Activated T-cell treated with anti-CD3 and anti-CD28 coated beads, Interleukin-2, amount 50 U/mL, for 72 hours (primary cell): ENCODE data around the gene KLRC3. TPM values are rescaled to one million over a fixed set of nuclear protein-coding genes. Genes with fewer than 3 reads are reported as not detected.
"Not testable (repeated sequence)": the region's sequence is repeated elsewhere in the genome, so short reads cannot be mapped to it uniquely, and the experiment has no call there.

ENCODE experiments used
- ATAC-seq, 2 donors: fragments of 150-1000 bp; cut with Tn5 transposase; replicated peaks in 1 of 2; 2 replicates each; pipeline ENCODE4 v1.10.0; 2021; ENCODE audit warnings: moderate library complexity in 2 of 2, mild to moderate bottlenecking in 1 of 2
- DNase-seq, 2 donors: peaks; one replicate each; pipeline ENCODE4 v3.0.0; 2021 to 2022; ENCODE audit warnings: mixed read lengths in 1 of 2
- H3K27ac Mint-ChIP-seq: one replicate; pipeline ENCODE4 v1.8.0; 2022; ENCODE audit warnings: mild to moderate bottlenecking, moderate library complexity, mixed read lengths
- H3K27me3 Mint-ChIP-seq: one replicate; pipeline ENCODE4 v1.8.0; 2022; ENCODE audit warnings: low read depth, mixed read lengths
- H3K36me3 Mint-ChIP-seq, 2 donors: one replicate each; pipeline ENCODE4 v1.8.0; 2022; ENCODE audit warnings: mixed read lengths in 2 of 2, mild to moderate bottlenecking in 1 of 2; ENCODE audit not compliant: insufficient read depth in 2 of 2
- H3K4me1 Mint-ChIP-seq: one replicate; pipeline ENCODE4 v1.8.0; 2022; ENCODE audit warnings: low read depth, mixed read lengths
- H3K4me3 Mint-ChIP-seq, 2 donors: one replicate each; pipeline ENCODE4 v1.8.0; 2022; ENCODE audit warnings: mild to moderate bottlenecking in 2 of 2, mixed read lengths in 2 of 2, moderate library complexity in 2 of 2
- H3K9me3 Mint-ChIP-seq, 2 donors: one replicate each; pipeline ENCODE4 v1.8.0; 2022; ENCODE audit warnings: mixed read lengths in 2 of 2
- total RNA-seq, 2 donors: library from RNA; stranded (reverse); gene quantifications; one replicate each; pipeline ENCODE4 v1.2.3, GENCODE V29; 2022

KLRC3 gene
- 1 to 10 TPM; 2.5 to 2.8 TPM for total RNA-seq

DNA sequence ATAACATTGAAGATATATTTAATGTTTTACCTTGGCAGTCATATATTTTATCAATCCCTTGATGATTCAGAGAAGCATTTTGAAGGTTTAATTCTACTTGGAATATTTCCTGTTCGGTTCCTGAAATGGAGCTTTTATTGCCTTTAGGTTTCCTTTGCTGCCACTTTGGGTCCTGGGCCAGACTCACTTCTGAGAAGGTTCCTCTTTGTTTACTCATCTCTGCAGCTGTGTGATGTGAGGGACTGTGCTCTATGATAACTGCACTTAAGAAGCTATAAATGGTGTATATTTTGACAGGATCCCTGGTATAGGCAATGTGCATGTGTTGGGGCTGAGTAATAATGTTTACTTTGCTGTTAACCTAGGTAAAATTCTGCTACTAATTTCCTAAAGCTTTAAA, at the start of gene KLRC3:
KLRC3 (minus strand) TSS at position 262 of the 400 bp plus-strand sequence; CDS start at position 217, 45 bp downstream.
- not testable (repeated sequence) for H3K36me3 Mint-ChIP-seq, H3K4me1 Mint-ChIP-seq, H3K27me3 Mint-ChIP-seq, H3K9me3 Mint-ChIP-seq, DNase-seq
- peak in 1 of 2 donors; percentile 46 for ATAC-seq
- Mint-ChIP-seq H3K4me3 (peak within 1 kb of the TSS; percentile 48 to 79), H3K27ac (peak within 1 kb of the TSS; percentile 70)

DNA sequence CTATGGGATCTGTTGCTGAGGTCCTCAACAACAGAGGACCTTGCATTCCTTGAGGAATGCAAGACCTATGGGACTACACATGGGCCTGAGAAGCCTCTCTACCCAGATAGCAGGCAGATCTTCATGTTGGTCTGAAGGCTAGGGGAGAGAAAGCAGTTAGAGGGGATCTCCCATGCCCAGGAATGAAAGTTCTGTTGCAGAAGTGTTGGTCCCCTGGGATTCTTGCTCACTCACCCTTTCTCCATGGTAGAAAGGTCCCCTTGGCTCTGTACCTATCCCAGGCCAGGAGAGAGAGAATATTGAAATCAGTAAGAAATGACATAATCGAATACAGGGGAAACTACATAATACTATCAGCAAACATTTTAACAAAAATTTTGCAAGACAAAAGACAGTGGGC, 49.3 kb upstream of the KLRC3 start:
- Mint-ChIP-seq H3K9me3 (peaks cover 4 to 10% of the 10 kb centered on the region in 2 donors), H3K4me1 (no peaks in the 10 kb centered on the region), H3K27me3 (peaks cover 6% of the 10 kb centered on the region), H3K4me3 (no peak overlapping the region), H3K27ac (no peak overlapping the region), H3K36me3 (peaks cover 3 to 7% of the 10 kb centered on the region in 2 donors)
- DNase-seq (no peak), ATAC-seq (no peak)

DNA sequence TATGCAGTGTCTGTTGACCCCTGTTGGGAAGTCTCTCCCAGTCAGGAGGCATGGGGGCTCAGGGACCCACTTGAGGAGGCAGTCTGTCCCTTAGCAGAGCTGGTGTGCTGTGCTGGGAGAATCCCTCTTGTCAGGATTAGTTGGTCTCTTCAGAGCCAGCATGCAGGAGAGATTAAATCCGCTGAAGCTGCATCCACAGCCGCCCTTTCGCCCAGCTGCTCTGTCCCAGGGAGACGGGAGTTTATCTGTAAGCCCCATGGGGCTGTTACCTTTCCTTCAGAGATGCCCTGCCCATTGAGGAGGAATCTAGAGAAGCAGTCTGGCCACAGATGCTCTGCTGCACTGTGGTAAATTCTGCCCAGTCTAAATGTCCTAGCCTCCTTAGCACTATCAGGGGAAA, 45.9 kb upstream of the KLRC3 start:
- H3K4me1 Mint-ChIP-seq, result no peaks in the 10 kb centered on the region
- peaks cover 8 to 11% of the 10 kb centered on the region in 2 donors for H3K36me3 Mint-ChIP-seq
- no peak for DNase-seq
- peaks cover 7 to 10% of the 10 kb centered on the region in 2 donors for H3K9me3 Mint-ChIP-seq
- H3K4me3 Mint-ChIP-seq, result no peak overlapping the region
- ATAC-seq, result no peak
- no peak overlapping the region for H3K27ac Mint-ChIP-seq
- H3K27me3 Mint-ChIP-seq, result peaks cover 20% of the 10 kb centered on the region

GRCh38 chr12:10457760-10458159, 37.4 kb upstream of the KLRC3 start:
- no peak overlapping the region for H3K4me3 Mint-ChIP-seq
- H3K36me3 Mint-ChIP-seq, result peaks cover 12 to 21% of the 10 kb centered on the region in 2 donors
- ATAC-seq (no peak), DNase-seq (no peak)
- no peaks in the 10 kb centered on the region for H3K4me1 Mint-ChIP-seq
- peaks cover 9% of the 10 kb centered on the region for H3K27me3 Mint-ChIP-seq
- no peak overlapping the region for H3K27ac Mint-ChIP-seq
- H3K9me3 Mint-ChIP-seq, result peaks cover 22 to 23% of the 10 kb centered on the region in 2 donors

DNA sequence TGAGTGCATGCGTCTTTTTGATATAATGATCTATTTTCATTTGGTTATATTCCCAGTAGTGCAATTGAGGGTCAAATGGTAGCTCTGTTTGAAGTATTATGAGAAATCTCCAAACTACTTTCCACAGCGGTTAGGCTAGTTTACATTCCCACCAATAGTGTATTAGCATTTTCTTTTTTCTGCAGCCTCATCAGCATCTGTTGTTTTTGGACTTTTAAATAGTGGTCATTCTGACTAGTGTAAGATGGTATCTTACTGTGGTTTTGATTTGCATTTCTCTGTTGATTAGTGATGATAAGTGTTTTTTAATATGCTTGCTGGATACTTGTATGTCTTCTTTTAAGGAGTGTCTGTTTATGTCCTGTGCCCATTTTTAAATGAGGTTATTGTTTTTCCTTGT, 36.5 kb upstream of the KLRC3 start:
- Mint-ChIP-seq H3K4me3 (no peak overlapping the region), H3K36me3 (peaks cover 10 to 18% of the 10 kb centered on the region in 2 donors), H3K9me3 (peaks cover 17 to 19% of the 10 kb centered on the region in 2 donors), H3K27me3 (peaks cover 3% of the 10 kb centered on the region), H3K27ac (peak overlapping the region; percentile 47), H3K4me1 (no peaks in the 10 kb centered on the region)
- ATAC-seq (no peak), DNase-seq (no peak)

- H3K27me3 Mint-ChIP-seq, result no peaks in the 10 kb centered on the region
- peaks cover 14 to 19% of the 10 kb centered on the region in 2 donors for H3K9me3 Mint-ChIP-seq
- no peak for DNase-seq
- no peak overlapping the region for H3K4me3 Mint-ChIP-seq
- H3K27ac Mint-ChIP-seq, result no peak overlapping the region
- peaks cover 8 to 16% of the 10 kb centered on the region in 2 donors for H3K36me3 Mint-ChIP-seq
- no peaks in the 10 kb centered on the region for H3K4me1 Mint-ChIP-seq
- no peak for ATAC-seq
These were observed 35.4 kb upstream of the KLRC3 start for GRCh38 chr12:10455766-10456165.

DNA sequence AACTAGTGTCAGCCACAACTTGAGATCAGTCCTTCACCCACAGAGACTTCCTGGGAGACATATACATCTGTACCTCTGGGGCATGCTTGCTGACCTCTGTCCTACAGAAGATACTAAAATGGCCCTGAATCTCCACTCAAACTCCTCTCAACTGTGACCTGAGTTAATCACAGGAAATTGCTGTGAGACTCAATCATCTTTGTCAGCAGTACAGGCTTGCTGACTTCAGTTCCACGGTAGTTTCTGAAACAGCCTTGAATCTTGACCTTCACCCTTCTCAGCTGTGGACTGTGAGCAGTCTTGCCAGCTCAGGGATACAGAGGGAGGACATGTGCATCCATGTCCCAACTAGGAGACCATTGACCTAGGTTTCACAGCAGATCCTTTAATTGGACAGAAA, 34.1 kb upstream of the KLRC3 start:
- peak in 1 of 2 donors; percentile 25 for ATAC-seq
- H3K9me3 Mint-ChIP-seq, result peaks cover 14 to 17% of the 10 kb centered on the region in 2 donors

GRCh38 chr12:10453156-10453555, 32.8 kb upstream of the KLRC3 start, which contains the start of gene KLRC1:
Gene KLRC1, minus strand, starts transcription at chr12:10453377. Its CDS starts 2,221 bp downstream, at chr12:10451156.
- H3K4me3 Mint-ChIP-seq, result no peak within 1 kb of the TSS
- H3K27me3 Mint-ChIP-seq, result no peaks in the 10 kb centered on the region
- no peak within 1 kb of the TSS for H3K27ac Mint-ChIP-seq
- no peak for DNase-seq
- peaks cover 11 to 14% of the 10 kb centered on the region in 2 donors for H3K9me3 Mint-ChIP-seq
- H3K4me1 Mint-ChIP-seq, result no peaks in the 10 kb centered on the region
- peaks cover 7 to 16% of the 10 kb centered on the region in 2 donors for H3K36me3 Mint-ChIP-seq
- peak; percentile 47 to 86 for ATAC-seq

More for the DNA sequence above, 34.1 kb upstream of the KLRC3 start:
- H3K27ac Mint-ChIP-seq, result no peak overlapping the region
- H3K36me3 Mint-ChIP-seq, result peaks cover 8 to 16% of the 10 kb centered on the region in 2 donors
- peak overlapping the region in 1 of 2 donors; percentile 19 for H3K4me3 Mint-ChIP-seq
- no peak for DNase-seq
- H3K4me1 Mint-ChIP-seq, result no peaks in the 10 kb centered on the region
- H3K27me3 Mint-ChIP-seq, result no peaks in the 10 kb centered on the region

DNA sequence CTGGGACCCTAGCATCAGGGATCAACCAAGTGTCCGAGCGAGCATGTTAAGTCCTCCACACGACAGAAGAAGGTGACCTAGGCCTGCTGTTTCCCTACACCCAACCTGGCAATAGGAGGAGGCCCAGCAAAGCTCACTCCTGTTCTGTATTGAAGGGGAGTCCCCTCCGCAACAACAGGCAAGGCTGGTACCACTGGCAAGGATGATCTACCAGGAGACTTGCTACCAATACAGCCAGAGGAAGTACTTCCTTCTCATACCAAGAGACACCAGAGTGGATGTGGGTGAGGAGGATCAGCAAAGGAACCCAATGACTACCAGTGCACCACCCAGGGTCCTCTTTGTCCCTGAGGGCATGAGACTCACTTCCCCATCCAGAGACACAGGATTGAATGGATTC, 27.8 kb upstream of the KLRC3 start:
- Mint-ChIP-seq H3K4me1 (no peaks in the 10 kb centered on the region), H3K27ac (no peak overlapping the region), H3K9me3 (no peaks in the 10 kb centered on the region), H3K27me3 (no peaks in the 10 kb centered on the region), H3K36me3 (no peaks in the 10 kb centered on the region), H3K4me3 (no peak overlapping the region)
- ATAC-seq (peak in 1 of 2 donors; percentile 42), DNase-seq (no peak)

DNA sequence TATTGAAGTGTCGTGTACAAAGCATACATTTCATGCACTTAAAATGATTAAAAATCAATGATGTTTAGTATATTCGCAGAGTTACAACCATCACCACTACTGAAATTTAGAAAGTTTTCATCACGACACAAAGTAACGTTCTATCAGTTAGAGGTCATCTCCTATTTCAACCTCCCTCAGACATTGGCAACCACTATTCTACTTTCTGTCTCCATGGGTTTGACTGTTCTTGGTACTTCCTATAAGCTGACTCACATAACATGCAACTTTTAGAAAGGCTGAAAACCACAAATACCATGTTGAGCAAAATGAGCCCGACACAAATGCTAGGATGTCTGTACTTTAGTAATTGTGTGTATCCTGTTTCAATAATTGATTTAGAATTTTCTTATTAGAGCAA, 25.7 kb upstream of the KLRC3 start:
- peak; percentile 84 to 91 for ATAC-seq
- not testable (repeated sequence) for H3K9me3 Mint-ChIP-seq, H3K36me3 Mint-ChIP-seq, DNase-seq, H3K4me3 Mint-ChIP-seq, H3K27ac Mint-ChIP-seq, H3K4me1 Mint-ChIP-seq, H3K27me3 Mint-ChIP-seq

- not testable (repeated sequence) for H3K36me3 Mint-ChIP-seq, H3K27ac Mint-ChIP-seq, H3K27me3 Mint-ChIP-seq, H3K4me1 Mint-ChIP-seq, H3K4me3 Mint-ChIP-seq, H3K9me3 Mint-ChIP-seq, DNase-seq, ATAC-seq
These were observed 20.7 kb upstream of the KLRC3 start for GRCh38 chr12:10441144-10441543.

- H3K27ac Mint-ChIP-seq, ATAC-seq, H3K4me3 Mint-ChIP-seq, H3K4me1 Mint-ChIP-seq, H3K9me3 Mint-ChIP-seq, H3K36me3 Mint-ChIP-seq, DNase-seq, H3K27me3 Mint-ChIP-seq: not testable (repeated sequence)
These were observed 19.3 kb upstream of the KLRC3 start for GRCh38 chr12:10439608-10440274.

DNA sequence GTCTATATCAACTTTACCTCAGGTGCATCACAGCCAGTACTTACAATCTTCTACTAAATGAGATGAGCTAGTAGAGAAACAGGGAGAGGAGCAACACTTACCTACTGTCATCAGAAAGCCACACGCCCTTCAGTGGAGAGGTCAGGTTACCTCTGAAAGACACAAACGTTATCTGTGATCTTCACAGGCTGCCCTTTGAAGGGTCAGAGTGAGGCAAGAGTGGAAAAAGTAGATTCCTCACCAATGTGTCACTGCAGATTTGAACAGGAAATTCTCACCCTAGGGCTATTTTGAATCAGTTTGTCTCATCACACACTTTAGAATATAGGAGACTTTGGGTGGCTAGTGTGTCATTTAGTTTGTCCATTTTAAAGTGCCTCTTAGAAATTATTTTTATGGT, 17.2 kb upstream of the KLRC3 start:
- H3K4me1 Mint-ChIP-seq, H3K36me3 Mint-ChIP-seq, H3K4me3 Mint-ChIP-seq, H3K27me3 Mint-ChIP-seq, DNase-seq, H3K27ac Mint-ChIP-seq, H3K9me3 Mint-ChIP-seq: not testable (repeated sequence)
- peak; percentile 83 to 87 for ATAC-seq

GRCh38 chr12:10435816-10436215, 15.4 kb upstream of the KLRC3 start, which contains the start of gene KLRC2:
Gene KLRC2, minus strand, starts transcription at chr12:10436010. Its CDS starts 24 bp downstream, at chr12:10435986.
- peak; percentile 54 to 57 for ATAC-seq
- not testable (repeated sequence) for H3K27ac Mint-ChIP-seq, H3K36me3 Mint-ChIP-seq, DNase-seq, H3K27me3 Mint-ChIP-seq, H3K4me1 Mint-ChIP-seq, H3K9me3 Mint-ChIP-seq
- H3K4me3 Mint-ChIP-seq, result peak within 1 kb of the TSS in 1 of 2 donors; percentile 41
